ENCODE data around the gene PAPSS2.

The PAPSS2 gene

DNA sequence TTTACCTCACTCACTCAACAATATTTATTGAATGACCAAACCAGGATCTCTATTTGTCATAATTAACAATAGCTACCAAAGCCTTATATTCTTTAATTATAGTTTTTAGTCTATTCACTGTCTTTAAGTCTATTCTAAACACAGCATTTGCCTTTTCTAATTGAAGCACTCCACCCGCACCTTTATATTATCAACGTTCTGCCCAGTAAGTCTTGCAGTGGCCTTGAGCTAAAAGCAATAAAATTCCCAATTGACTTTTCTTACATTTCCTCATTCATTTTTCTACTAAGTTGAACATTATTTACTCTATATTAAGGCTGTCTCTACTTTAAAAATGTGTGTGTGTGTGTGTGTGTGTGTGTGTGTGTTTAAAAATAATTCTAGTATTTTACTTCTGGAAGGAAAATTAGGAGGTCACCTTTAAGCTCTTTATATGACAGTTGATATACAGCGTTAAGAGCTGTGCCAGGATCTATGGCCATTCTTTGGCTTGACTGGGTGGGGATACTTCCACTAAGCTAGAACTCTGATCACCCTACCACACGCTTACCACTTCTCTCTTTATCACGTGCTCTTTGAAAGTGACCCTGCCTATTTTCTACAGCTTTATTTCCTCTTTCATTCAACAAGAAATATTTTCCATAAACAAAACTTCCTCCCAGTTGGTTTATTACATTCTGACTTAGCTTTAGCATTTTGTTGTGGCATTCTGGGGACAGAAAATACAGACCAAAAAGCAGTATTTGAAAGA is 8.8 kb downstream of the PAPSS2 start:
- Mint-ChIP-seq H3K27ac (no peak overlapping the region), H3K36me3 (ENCODE audit: low read depth) (no peaks in the 10 kb centered on the region), H3K9me3 (no peaks in the 10 kb centered on the region), H3K27me3 (ENCODE audit: low read depth) (peaks cover 16% of the 10 kb centered on the region), H3K4me3 (no peak overlapping the region), H3K4me1 (ENCODE audit: low read depth) (no peaks in the 10 kb centered on the region)
- DNase-seq (ENCODE audit: low spot score) = no peak

DNA sequence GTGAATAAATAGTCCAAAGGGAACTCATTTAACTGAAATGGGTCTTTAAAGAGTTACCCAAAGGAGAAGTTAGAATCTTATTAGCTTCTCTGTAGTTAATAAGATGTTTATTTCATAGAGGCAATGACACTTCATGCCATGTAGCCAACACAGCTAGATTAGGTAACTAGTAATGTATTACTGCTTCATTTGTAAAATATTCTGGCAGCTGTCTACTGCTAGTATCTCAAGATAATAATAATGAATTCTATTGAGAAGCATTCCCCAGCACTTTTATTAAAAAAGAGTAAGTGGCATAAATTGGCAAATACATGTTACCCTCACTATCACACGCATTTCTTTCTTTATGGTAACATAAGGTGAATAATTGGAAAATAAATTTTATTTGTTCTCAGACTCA is 10.1 kb downstream of the PAPSS2 start:
- Mint-ChIP-seq H3K9me3 (no peaks in the 10 kb centered on the region), H3K36me3 (ENCODE audit: low read depth) (no peaks in the 10 kb centered on the region), H3K4me1 (ENCODE audit: low read depth) (no peaks in the 10 kb centered on the region), H3K27ac (no peak overlapping the region), H3K4me3 (no peak overlapping the region), H3K27me3 (ENCODE audit: low read depth) (peaks cover 11% of the 10 kb centered on the region)
- no peak for DNase-seq (ENCODE audit: low spot score)

DNA sequence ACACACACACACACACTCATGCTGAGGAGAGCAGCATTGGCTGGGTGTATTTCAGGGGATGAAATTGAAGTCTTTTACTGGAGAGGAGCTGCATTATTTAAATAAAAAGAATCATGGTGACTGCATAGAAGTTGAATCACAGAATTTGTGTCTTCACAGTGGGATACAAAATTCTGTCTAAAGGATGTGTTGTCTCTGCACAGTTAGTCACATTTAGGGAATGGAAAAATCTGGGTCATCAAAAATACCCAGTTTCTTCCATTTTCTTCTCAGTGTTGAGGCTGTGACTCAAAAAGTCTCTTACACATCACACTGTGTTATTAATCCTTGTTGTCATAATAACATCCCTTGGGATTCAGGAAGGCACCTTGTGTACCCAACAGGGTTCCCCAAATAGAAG is 10.9 kb downstream of the PAPSS2 start:
- H3K4me1 Mint-ChIP-seq (ENCODE audit: low read depth) = no peaks in the 10 kb centered on the region

GRCh38 chr10:87671139-87671815 is 11.6 kb downstream of the PAPSS2 start:
- no peak for DNase-seq (ENCODE audit: low spot score)
- no peaks in the 10 kb centered on the region for H3K36me3 Mint-ChIP-seq (ENCODE audit: low read depth)
- peaks cover 11% of the 10 kb centered on the region for H3K27me3 Mint-ChIP-seq (ENCODE audit: low read depth)
- no peak overlapping the region for H3K4me3 Mint-ChIP-seq
- H3K27ac Mint-ChIP-seq = no peak overlapping the region
- H3K9me3 Mint-ChIP-seq = no peaks in the 10 kb centered on the region
- no peaks in the 10 kb centered on the region for H3K4me1 Mint-ChIP-seq (ENCODE audit: low read depth)

More for the DNA sequence above, 10.9 kb downstream of the PAPSS2 start:
- H3K9me3 Mint-ChIP-seq = no peaks in the 10 kb centered on the region
- peaks cover 11% of the 10 kb centered on the region for H3K27me3 Mint-ChIP-seq (ENCODE audit: low read depth)
- H3K27ac Mint-ChIP-seq = no peak overlapping the region
- H3K4me3 Mint-ChIP-seq = no peak overlapping the region
- no peak for DNase-seq (ENCODE audit: low spot score)
- H3K36me3 Mint-ChIP-seq (ENCODE audit: low read depth) = no peaks in the 10 kb centered on the region

DNA sequence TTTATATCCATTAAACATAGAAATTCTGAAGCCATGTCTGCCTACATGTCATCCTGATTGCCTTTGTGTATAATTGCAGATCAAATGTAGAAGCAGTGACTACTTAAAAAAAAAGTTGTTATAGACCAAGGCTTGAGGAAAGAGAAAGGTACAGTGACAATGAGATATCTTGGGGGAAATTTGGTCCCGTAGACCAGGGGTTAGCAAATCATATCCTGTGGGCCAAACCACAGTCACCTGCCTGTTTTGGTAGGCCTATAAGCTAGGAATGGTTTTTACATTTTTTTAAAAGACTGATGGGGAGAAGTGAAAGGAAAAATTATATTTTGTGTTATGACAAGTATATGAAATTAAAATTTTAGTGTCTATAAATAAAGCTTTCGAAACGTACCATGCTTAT is 12.9 kb downstream of the PAPSS2 start:
- DNase-seq (ENCODE audit: low spot score) = no peak

DNA sequence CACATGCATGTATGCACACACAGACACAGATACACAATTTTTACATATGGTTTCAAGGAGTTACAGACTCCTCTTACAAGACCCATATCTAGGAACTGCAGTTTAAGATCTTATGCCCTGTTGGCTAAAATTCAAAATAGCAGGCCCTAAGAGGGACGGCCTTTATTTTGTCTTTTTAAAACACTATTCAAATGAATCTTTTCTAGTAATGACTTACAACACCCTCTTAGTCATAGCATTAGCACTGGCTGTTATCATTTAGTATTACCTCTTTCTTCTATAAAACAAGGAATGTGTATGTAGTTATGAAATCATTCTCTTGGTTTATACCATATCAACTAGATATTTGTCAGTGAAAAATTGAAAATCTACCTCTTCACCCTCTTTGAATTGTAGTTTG is 15.3 kb downstream of the PAPSS2 start:
- H3K4me1 Mint-ChIP-seq (ENCODE audit: low read depth) = no peaks in the 10 kb centered on the region
- H3K4me3 Mint-ChIP-seq = no peak overlapping the region
- H3K27me3 Mint-ChIP-seq (ENCODE audit: low read depth) = peaks cover 7% of the 10 kb centered on the region
- H3K27ac Mint-ChIP-seq = no peak overlapping the region
- DNase-seq (ENCODE audit: low spot score) = no peak
- no peaks in the 10 kb centered on the region for H3K9me3 Mint-ChIP-seq
- H3K36me3 Mint-ChIP-seq (ENCODE audit: low read depth) = no peaks in the 10 kb centered on the region

More for the DNA sequence above, 12.9 kb downstream of the PAPSS2 start:
- no peaks in the 10 kb centered on the region for H3K4me1 Mint-ChIP-seq (ENCODE audit: low read depth)
- H3K4me3 Mint-ChIP-seq = no peak overlapping the region
- no peaks in the 10 kb centered on the region for H3K36me3 Mint-ChIP-seq (ENCODE audit: low read depth)
- peaks cover 10% of the 10 kb centered on the region for H3K27me3 Mint-ChIP-seq (ENCODE audit: low read depth)
- H3K27ac Mint-ChIP-seq = no peak overlapping the region
- no peaks in the 10 kb centered on the region for H3K9me3 Mint-ChIP-seq

- Mint-ChIP-seq H3K4me3 (no peak overlapping the region), H3K9me3 (no peaks in the 10 kb centered on the region), H3K27me3 (ENCODE audit: low read depth) (peaks cover 8% of the 10 kb centered on the region), H3K36me3 (ENCODE audit: low read depth) (no peaks in the 10 kb centered on the region), H3K4me1 (ENCODE audit: low read depth) (no peaks in the 10 kb centered on the region), H3K27ac (no peak overlapping the region)
- DNase-seq (ENCODE audit: low spot score) = no peak
Observed at GRCh38 chr10:87675396-87676376, 16.0 kb downstream of the PAPSS2 start.

GRCh38 chr10:87677595-87677994 is 17.9 kb downstream of the PAPSS2 start:
- no peak overlapping the region for H3K4me3 Mint-ChIP-seq
- H3K27me3 Mint-ChIP-seq (ENCODE audit: low read depth) = peaks cover 18% of the 10 kb centered on the region
- DNase-seq (ENCODE audit: low spot score) = no peak
- no peaks in the 10 kb centered on the region for H3K9me3 Mint-ChIP-seq
- H3K27ac Mint-ChIP-seq = no peak overlapping the region
- H3K36me3 Mint-ChIP-seq (ENCODE audit: low read depth) = no peaks in the 10 kb centered on the region
- no peaks in the 10 kb centered on the region for H3K4me1 Mint-ChIP-seq (ENCODE audit: low read depth)

- no peaks in the 10 kb centered on the region for H3K9me3 Mint-ChIP-seq
- no peak for DNase-seq (ENCODE audit: low spot score)
- H3K27me3 Mint-ChIP-seq (ENCODE audit: low read depth) = peaks cover 18% of the 10 kb centered on the region
Observed at GRCh38 chr10:87678302-87678701, 18.6 kb downstream of the PAPSS2 start.

DNA sequence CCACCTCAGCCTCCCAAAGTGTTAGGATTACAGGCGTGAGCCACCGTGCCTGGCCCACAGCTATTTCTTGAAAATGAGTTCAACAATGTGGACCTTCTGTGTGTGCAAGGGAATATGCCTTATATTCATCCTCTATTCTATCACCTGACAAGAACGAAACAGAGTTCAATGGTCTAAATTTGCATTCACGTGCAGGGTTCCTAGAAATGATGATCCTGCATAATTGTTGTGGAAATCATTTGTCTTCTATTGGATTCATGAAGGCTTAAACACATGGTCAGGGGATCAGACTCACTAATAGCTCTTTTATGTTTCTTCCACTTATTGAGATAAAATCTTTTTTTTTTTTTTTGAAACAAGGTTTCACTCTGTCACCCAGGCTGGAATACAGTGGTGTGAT is 23.7 kb downstream of the PAPSS2 start:
- no peak overlapping the region for H3K27ac Mint-ChIP-seq
- no peaks in the 10 kb centered on the region for H3K4me1 Mint-ChIP-seq (ENCODE audit: low read depth)
- no peaks in the 10 kb centered on the region for H3K9me3 Mint-ChIP-seq
- H3K27me3 Mint-ChIP-seq (ENCODE audit: low read depth) = peaks cover 23% of the 10 kb centered on the region
- no peak for DNase-seq (ENCODE audit: low spot score)
- no peak overlapping the region for H3K4me3 Mint-ChIP-seq
- no peaks in the 10 kb centered on the region for H3K36me3 Mint-ChIP-seq (ENCODE audit: low read depth)

More at GRCh38 chr10:87678302-87678701, 18.6 kb downstream of the PAPSS2 start:
- Mint-ChIP-seq H3K4me1 (ENCODE audit: low read depth) (no peaks in the 10 kb centered on the region), H3K36me3 (ENCODE audit: low read depth) (no peaks in the 10 kb centered on the region), H3K27ac (no peak overlapping the region), H3K4me3 (no peak overlapping the region)

- Mint-ChIP-seq H3K4me3 (no peak overlapping the region), H3K27ac (no peak overlapping the region), H3K4me1 (ENCODE audit: low read depth) (no peaks in the 10 kb centered on the region), H3K27me3 (ENCODE audit: low read depth) (peaks cover 19% of the 10 kb centered on the region), H3K9me3 (no peaks in the 10 kb centered on the region), H3K36me3 (ENCODE audit: low read depth) (no peaks in the 10 kb centered on the region)
- DNase-seq (ENCODE audit: low spot score) = no peak
Observed at GRCh38 chr10:87684001-87684638, 24.4 kb downstream of the PAPSS2 start.

- Mint-ChIP-seq H3K4me1 (ENCODE audit: low read depth) (no peaks in the 10 kb centered on the region), H3K36me3 (ENCODE audit: low read depth) (no peaks in the 10 kb centered on the region), H3K4me3 (no peak overlapping the region), H3K27me3 (ENCODE audit: low read depth) (peaks cover 15% of the 10 kb centered on the region), H3K27ac (no peak overlapping the region), H3K9me3 (no peaks in the 10 kb centered on the region)
- DNase-seq (ENCODE audit: low spot score) = no peak
Observed at GRCh38 chr10:87685832-87686574, 26.3 kb downstream of the PAPSS2 start.

GRCh38 chr10:87691506-87692070 is 31.9 kb downstream of the PAPSS2 start:
- no peak overlapping the region for H3K27ac Mint-ChIP-seq
- H3K9me3 Mint-ChIP-seq = no peaks in the 10 kb centered on the region
- peaks cover 15% of the 10 kb centered on the region for H3K27me3 Mint-ChIP-seq (ENCODE audit: low read depth)
- H3K36me3 Mint-ChIP-seq (ENCODE audit: low read depth) = no peaks in the 10 kb centered on the region
- H3K4me3 Mint-ChIP-seq = no peak overlapping the region
- H3K4me1 Mint-ChIP-seq (ENCODE audit: low read depth) = no peaks in the 10 kb centered on the region
- no peak for DNase-seq (ENCODE audit: low spot score)
